ENCODE measurements around the gene LRRC32.

Gene LRRC32

GRCh38 chr11:76676636-76677457 lies 6.3 kb upstream of the LRRC32 start:
- DNase-seq: no peak

GRCh38 chr11:76674517-76675400 lies 4.2 kb upstream of the LRRC32 start:
- no peak for DNase-seq

GRCh38 chr11:76673176-76674142 lies 2.9 kb upstream of the LRRC32 start:
- no peak for DNase-seq

- no peak for DNase-seq
These were observed 2.1 kb upstream of the LRRC32 start for GRCh38 chr11:76672431-76673175.

- no peak for DNase-seq
These were observed 1.2 kb upstream of the LRRC32 start for GRCh38 chr11:76671626-76672309.

- DNase-seq: no peak
These were observed 668 bp upstream of the LRRC32 start for GRCh38 chr11:76671237-76671592.

GRCh38 chr11:76669901-76670484 lies 554 bp downstream of the LRRC32 start:
- DNase-seq: no peak

- DNase-seq: no peak
These were observed 2.0 kb downstream of the LRRC32 start for GRCh38 chr11:76668362-76669155.

GRCh38 chr11:76667856-76668255 lies 2.7 kb downstream of the LRRC32 start:
- no peak for DNase-seq

- DNase-seq: no peak
These were observed 3.2 kb downstream of the LRRC32 start for GRCh38 chr11:76667271-76667818.

GRCh38 chr11:76666830-76667229 lies 3.7 kb downstream of the LRRC32 start:
- no peak for DNase-seq

- DNase-seq: no peak
These were observed 4.1 kb downstream of the LRRC32 start for GRCh38 chr11:76666408-76666807.

- no peak for DNase-seq
These were observed 4.6 kb downstream of the LRRC32 start for GRCh38 chr11:76665921-76666351.

GRCh38 chr11:76665172-76665571 lies 5.4 kb downstream of the LRRC32 start:
- no peak for DNase-seq

- DNase-seq: no peak
These were observed 5.9 kb downstream of the LRRC32 start for GRCh38 chr11:76664578-76665061.

- DNase-seq: no peak
These were observed 6.6 kb downstream of the LRRC32 start for GRCh38 chr11:76663912-76664440.

- DNase-seq: no peak
These were observed 7.1 kb downstream of the LRRC32 start for GRCh38 chr11:76663486-76663810.

GRCh38 chr11:76662656-76663485 lies 7.7 kb downstream of the LRRC32 start:
- no peak for DNase-seq

Data from GOT3 (cell line).